ENCODE measurements around the gene TOX2.

TOX2 gene

GRCh38 chr20:43940518-43941225 lies 26.0 kb downstream of the TOX2 start:
- no peak overlapping the region for H3K27ac ChIP-seq
- TF ChIP-seq ZFX (IDR thresholded peaks at IDR 0.05; ENCODE audit: borderline replicate concordance) = no peak
- no peak for TF ChIP-seq CTCF (IDR thresholded peaks at IDR 0.05)

- TF ChIP-seq ZFX (IDR thresholded peaks at IDR 0.05; ENCODE audit: borderline replicate concordance) = no peak
- no peak for TF ChIP-seq CTCF (IDR thresholded peaks at IDR 0.05)
- no peak overlapping the region for H3K27ac ChIP-seq
These were observed 27.0 kb downstream of the TOX2 start for GRCh38 chr20:43941476-43942200.

- TF ChIP-seq CTCF (IDR thresholded peaks at IDR 0.05) (no peak), ZFX (IDR thresholded peaks at IDR 0.05; ENCODE audit: borderline replicate concordance) (no peak)
- H3K27ac ChIP-seq = no peak overlapping the region
These were observed 27.5 kb downstream of the TOX2 start for GRCh38 chr20:43942201-43942590.

GRCh38 chr20:43942667-43943285 lies 28.1 kb downstream of the TOX2 start:
- TF ChIP-seq CTCF (IDR thresholded peaks at IDR 0.05) (no peak), ZFX (IDR thresholded peaks at IDR 0.05; ENCODE audit: borderline replicate concordance) (no peak)
- no peak overlapping the region for H3K27ac ChIP-seq

- no peak for TF ChIP-seq CTCF (IDR thresholded peaks at IDR 0.05)
- no peak for TF ChIP-seq ZFX (IDR thresholded peaks at IDR 0.05; ENCODE audit: borderline replicate concordance)
- no peak overlapping the region for H3K27ac ChIP-seq
These were observed 29.1 kb downstream of the TOX2 start for GRCh38 chr20:43943725-43944124.

- TF ChIP-seq CTCF (IDR thresholded peaks at IDR 0.05) (no peak), ZFX (IDR thresholded peaks at IDR 0.05; ENCODE audit: borderline replicate concordance) (no peak)
- H3K27ac ChIP-seq = no peak overlapping the region
These were observed 30.1 kb downstream of the TOX2 start for GRCh38 chr20:43944653-43945235.

Measured in 22Rv1 (cell line).